Fibroblast of skin of left quadriceps (primary cell): ENCODE data around the gene DNAH3.
A peak's percentile ranks its signal among the peaks of the same experiment; 100 is the strongest.
"Not testable (repeated sequence)": the region's sequence is repeated elsewhere in the genome, so short reads cannot be mapped to it uniquely, and the experiment has no call there.

Experiments
- DNase-seq, 2 experiments: peaks; one replicate each; pipeline ENCODE4 v3.0.0-alpha.2; 2013; ENCODE audit warnings: low read depth in 2 of 2

Gene DNAH3

GRCh38 chr16:21167360-21167759 is 16.7 kb upstream of the DNAH3 start:
- peak in 1 of 2 experiments; percentile 51 for DNase-seq

- DNase-seq = no peak
Observed at GRCh38 chr16:21166561-21166961, 15.9 kb upstream of the DNAH3 start.

DNA sequence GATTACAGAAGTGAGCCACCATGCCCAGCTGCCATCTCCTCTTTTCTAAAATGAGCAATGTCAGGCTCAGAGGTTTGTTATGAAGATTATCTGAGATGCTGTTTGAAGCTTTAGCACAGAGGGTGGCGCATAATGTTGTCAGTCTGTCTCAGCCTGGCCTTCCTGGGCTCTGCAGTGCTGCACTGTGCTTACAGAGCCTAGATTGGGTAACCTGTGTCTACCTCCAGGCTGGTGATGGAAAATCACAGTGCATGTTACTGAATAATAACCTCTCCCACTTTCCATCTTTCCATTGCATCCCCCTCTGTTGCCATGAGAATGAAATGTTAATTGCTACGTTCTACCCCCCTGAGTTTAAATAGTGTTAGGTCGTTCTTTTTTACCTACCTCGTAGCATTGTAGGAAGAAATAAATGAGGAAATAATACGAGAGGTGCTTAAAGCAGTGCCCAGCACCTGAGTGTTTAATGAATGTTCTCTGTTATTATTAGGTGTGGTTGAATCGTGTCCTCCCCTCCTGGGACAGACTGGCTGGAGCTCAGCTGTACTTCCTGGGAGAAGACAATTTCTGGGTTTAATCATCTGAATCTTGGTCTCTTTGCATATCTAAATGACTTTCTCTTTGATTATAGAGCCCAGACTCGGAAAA is 14.0 kb upstream of the DNAH3 start:
- no peak for DNase-seq

DNA sequence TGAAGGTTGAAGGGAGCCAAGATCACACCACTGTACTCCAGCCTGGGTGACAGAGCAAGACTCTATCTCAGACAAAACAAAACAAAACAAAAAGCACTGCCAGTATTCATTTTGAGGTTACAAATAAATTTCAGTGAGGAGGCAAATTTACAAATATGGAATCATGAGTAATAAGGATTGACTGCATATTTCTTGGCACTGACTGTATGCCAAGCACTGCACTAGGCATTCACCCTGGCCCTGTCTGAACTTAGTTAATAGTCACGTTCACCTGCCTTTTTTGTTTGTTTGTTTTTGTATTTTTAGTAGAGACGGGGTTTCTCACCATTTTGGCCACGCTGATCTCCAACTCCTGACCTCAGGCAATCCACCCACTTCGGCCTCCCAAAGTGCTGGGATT is 12.9 kb upstream of the DNAH3 start:
- DNase-seq = no peak

DNA sequence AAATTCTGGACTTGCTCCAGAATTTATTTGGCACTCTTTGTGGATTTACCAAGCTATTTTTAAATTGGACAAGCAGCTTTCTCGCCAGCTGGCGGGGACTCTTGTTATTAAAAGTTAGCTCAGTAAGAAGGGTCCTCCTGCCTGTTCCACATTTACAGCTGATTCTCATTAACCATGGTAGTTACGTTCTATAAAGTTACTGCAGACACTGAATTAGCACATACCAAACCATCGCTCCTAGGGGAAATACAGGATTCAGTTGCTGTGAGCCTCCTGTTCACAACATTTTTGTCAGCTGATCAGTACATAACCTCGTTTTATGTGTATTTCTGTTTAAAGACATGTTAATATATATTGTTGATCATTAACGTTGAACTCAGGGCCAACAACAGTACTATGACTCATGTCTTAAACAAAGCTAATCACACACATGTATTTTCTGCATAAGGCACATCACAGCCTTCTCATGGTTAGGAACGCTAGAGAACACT is 12.1 kb upstream of the DNAH3 start:
- DNase-seq = peak; percentile 79 to 80

- DNase-seq = no peak
Observed at GRCh38 chr16:21161211-21161610, 10.6 kb upstream of the DNAH3 start.

DNA sequence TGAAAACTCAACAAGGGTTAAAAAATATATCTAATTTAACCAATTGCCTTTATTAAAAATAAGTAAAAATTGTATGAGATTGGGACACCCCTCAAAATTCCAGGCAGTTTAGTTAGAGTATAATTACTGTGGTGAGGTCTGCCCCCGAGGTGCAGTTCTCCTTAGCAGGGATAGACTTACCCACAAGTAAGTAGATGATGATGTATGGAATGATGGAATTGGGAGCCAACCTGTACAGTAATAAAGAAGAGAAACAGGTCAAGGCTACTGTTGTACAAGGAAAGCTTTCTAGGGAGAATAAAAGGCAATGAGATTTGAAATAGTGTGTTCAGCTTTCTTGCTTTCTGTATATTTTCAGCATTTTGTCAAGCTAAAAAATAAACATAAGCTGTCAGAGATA is 9.6 kb upstream of the DNAH3 start:
- no peak for DNase-seq

DNA sequence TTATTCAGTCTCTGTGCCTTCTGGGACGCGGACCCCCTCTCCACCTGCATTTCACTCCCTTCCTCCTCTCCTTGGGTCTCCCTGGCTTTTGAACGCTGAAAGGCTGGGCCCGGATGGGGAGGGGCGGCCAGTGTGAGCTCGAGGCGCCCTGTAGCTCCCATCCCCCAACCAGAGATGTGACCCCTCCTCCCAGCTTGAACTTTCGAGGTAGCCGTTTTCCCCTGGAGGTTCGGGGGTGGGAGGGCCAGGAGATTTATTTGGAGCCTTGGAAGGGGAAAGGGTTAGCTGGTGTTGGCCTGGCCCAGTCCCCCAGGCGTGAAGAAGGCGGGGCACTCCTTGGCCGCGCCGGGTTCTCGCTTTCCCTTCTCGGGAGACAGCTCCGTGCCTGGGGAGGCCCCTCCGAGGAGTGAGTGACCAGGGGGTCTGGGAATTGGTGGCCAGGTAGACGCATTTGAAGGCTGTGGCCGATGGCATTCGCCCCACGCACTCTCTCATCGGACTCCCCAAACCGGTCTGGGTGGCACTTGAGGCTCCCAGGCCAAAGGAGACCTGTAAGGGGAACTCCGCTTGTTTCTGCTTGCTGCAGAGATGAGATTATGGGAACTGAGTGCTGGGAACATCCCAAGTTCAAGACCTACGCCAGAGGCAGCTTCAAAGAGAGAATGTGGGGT is 8.8 kb upstream of the DNAH3 start:
- DNase-seq = no peak

DNA sequence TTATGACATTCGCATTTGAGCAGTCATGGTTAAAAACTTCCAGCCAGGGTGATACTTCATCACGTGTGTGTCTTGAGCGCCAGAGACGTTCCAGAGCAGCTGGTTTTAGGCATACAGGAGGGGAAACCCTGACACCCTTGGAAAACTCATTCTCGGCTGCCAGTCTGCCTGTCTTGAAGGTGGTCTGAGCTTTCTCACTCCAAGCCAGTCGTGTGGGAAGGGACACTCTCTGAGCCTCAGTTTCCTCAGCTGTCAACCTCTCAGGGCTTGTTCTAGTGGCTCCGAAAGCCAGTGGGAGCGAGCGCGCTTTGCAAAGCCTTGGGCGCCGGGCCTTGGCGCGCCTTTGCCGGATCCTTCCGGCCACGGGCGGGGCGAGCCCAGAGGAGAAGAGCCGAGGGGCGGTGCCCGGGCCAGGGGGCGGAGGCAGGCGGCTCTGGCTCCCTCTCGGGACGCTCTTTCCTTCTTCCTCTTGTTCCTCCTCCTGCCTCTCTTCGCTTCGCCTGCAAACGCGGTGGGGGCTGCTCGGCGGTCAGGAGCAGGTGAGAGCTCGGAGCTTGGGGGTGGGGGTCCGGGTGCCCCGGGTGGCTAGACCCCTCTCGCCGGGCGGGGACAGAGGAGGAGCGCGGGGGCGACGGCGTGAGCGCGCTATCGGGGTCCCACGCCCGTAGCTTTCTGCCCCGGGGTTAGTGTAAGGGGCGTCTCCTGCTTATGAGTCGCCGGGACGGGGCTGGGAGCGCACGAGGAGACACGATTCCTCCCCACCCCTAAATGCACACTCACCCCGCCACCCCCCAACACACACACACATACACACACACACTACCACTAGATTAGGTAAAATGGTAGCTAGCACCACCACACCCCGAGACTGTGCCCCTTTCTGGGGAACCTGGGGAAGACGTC is 7.8 kb upstream of the DNAH3 start, which contains the start of gene LDAF1:
Gene LDAF1, plus strand, starts transcription at position 467 of the 903 bp plus-strand sequence. CDS start 2,509 bp downstream, outside the sequence.
- peak; percentile 38 to 42 for DNase-seq

DNA sequence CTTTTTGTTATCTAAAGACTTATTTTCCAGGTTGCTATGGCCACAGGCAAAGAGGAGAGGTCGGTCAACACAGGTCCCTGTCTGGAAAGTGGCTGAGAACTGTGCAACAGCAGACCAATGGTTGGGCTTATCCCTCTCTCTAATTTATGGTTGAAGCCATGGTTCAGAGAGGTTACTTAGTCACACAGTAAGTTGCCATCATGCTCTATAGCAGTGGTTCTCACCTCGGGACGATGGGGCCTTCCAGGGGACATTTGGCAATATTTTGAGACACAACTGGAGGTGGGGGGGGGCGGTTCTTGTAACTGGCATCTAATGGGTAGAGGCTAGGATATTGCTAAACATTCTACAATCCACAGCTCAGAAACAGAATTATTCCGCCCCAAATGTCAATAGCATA is 7.0 kb upstream of the DNAH3 start:
- no peak for DNase-seq

DNA sequence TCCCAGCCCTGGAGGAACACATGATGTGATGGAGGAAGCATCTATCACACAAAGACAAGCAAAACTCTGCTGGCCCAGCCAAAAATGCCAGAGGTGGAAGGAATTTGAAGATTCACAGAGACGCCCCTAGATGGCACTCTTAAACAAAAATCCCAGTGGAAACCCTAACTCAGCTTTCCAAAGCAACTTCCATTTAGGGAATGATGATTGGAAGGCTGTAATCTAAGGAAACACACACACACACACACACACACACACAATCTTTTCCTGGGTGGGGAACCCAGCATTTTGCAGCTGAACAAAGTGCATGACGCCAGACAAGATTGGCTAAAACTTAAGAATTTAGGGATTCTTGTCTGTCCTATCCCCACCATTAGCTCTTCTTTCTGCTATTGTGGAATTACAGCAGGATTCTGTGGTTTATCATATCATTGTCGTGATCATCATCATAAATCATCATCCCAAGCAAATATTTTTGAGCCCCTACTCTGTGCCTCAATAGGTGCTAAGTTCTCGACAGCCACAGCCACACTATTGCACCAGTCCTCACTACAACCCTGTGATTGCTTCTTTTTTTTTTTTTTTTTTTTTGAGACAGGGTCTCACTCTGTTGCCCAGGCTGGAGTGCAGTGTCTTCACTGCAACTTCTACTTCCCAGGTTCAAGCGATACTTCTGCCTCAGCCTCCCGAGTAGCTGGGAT is 6.3 kb upstream of the DNAH3 start:
- peak; percentile 72 for DNase-seq

- DNase-seq = not testable (repeated sequence)
Observed at GRCh38 chr16:21156011-21156410, 5.4 kb upstream of the DNAH3 start.

DNA sequence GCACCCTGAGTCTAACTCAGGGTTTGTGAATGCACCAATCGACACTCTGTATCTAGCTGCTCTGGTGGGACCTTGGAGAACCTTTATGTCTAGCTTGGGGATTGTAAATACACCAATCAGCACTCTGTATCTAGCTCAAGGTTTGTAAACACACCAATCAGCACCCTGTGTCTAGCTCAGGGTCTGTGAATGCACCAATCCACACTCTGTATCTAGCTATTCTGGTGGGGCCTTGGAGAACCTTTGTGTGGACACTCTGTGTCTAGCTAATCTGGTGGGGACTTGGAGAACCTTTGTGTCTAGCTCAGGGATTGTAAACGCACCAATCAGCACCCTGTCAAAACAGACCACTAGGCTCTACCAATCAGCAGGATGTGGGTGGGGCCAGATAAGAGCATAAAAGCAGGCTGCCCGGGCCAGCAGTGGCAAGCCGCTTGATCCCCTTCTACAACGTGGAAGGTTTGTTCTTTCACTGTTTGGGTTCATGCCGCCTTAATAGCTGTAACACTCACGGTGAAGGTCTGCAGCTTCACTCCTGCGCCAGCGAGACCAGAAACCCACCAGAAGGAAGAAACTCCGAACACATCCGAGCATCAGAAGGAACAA is 2.6 kb upstream of the DNAH3 start:
- DNase-seq = not testable (repeated sequence)

- DNase-seq = not testable (repeated sequence)
Observed at GRCh38 chr16:21152160-21153030, 1.7 kb upstream of the DNAH3 start.

DNA sequence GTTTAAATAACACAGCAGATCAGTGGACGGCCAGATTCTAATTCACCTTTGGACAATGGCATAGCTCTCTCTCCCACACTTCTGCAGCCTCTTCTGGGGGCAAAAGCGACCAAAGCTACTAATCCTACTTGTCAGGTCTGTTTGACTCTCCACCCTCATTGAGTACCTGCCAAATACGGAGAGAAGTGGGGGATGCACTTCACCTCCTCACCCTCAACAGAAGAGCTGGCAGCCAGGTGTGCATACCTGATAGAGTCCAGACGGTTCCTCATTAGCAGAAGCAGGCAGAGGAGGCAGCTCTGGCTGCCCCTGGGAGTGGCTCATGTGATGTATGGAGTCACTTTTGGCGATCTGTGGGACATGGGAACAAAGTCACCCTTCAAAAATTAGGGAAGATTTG is 4.9 kb downstream of the DNAH3 start:
- DNase-seq = no peak

GRCh38 chr16:21134053-21134452 is 16.6 kb downstream of the DNAH3 start:
- no peak for DNase-seq

DNA sequence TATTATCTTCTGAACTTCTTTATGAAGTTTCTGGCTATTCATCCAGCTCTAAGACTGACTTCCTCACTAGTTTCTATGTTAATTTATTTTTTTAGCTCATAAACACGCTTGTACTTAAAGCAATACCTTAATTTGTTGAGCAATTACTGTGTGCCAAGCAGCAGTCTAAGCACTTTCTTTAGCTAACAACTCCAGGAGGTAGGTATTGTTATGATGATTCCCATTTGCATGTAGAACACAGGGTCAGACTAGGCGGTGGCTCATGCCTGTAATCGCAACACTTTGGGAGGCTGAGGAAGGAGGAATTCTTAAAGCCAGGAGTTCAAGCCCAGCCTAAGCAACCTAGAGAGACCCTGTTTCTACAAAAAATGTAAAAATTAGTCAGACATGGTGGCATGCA is 19.8 kb downstream of the DNAH3 start:
- no peak for DNase-seq

DNA sequence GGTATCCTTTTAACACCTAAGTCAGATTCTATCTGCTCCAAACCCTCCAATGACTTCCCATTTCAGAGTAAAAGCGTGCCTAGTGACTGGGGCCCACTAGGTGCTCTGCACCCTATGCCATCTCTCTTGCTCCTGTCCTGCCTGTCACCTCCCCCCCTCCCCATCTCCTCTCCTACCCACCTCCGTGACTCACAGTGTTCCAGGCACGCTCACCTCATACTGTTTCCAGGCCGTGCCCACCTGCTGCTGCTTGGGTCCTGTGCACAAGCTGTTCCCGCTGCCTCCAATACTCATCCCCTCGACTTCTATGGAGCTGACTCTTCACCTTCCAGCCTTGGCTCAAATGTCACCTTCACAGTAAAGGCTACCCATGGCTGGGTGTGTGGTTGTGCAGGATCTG is 21.7 kb downstream of the DNAH3 start:
- DNase-seq = no peak

GRCh38 chr16:21126518-21126917 is 24.1 kb downstream of the DNAH3 start:
- no peak for DNase-seq

GRCh38 chr16:21125191-21125590 is 25.5 kb downstream of the DNAH3 start:
- no peak for DNase-seq
